Keratinocyte (primary cell): ENCODE results near the gene NSG2. TPM values are rescaled to one million over a fixed set of nuclear protein-coding genes. Genes with fewer than 3 reads are reported as not detected.

Experiments used
- DNase-seq: peaks from one replicate; pipeline ENCODE4 v3.0.0-alpha.2; 2011; ENCODE audit warnings: low read depth, missing footprints, low spot score
- FAIRE-seq: peaks from 2 replicates; lab custom pipeline; 2011; peaks lifted over from hg19 to GRCh38; lab: Jason Lieb, UNC
- H2AFZ ChIP-seq: 2 replicates; pipeline ENCODE4 v1.6.0; 2012; ENCODE audit warnings: low read length, control low read depth, inconsistent platforms; ENCODE audit not compliant: control insufficient read depth
- H3K27ac ChIP-seq: 2 replicates; pipeline ENCODE4 v1.5.1; 2011; ENCODE audit warnings: low read length; ENCODE audit not compliant: control insufficient read depth, insufficient read depth
- H3K27me3 ChIP-seq: 3 replicates; pipeline ENCODE4 v1.6.0; 2011; ENCODE audit warnings: low read length; ENCODE audit not compliant: control insufficient read depth, insufficient read depth; ENCODE audit errors: extremely low read depth
- H3K36me3 ChIP-seq, 2 experiments: 2 replicates in 1 of 2; 3 replicates in 1 of 2; pipeline ENCODE4 v1.5.1; 2011; ENCODE audit warnings: low read length in 2 of 2, mild to moderate bottlenecking in 1 of 2; ENCODE audit not compliant: control insufficient read depth in 2 of 2, insufficient read depth in 2 of 2; ENCODE audit errors: extremely low read depth in 1 of 2
- H3K4me1 ChIP-seq: 3 replicates; pipeline ENCODE4 v1.5.1; 2011; ENCODE audit warnings: low read length; ENCODE audit not compliant: control insufficient read depth, insufficient read depth; ENCODE audit errors: extremely low read depth
- H3K4me2 ChIP-seq: 3 replicates; pipeline ENCODE4 v1.6.0; 2011; ENCODE audit warnings: low read depth, low read length; ENCODE audit not compliant: control insufficient read depth, insufficient read depth; ENCODE audit errors: extremely low read depth
- H3K4me3 ChIP-seq, 3 experiments: fragments of 200-600 bp in 1 of 3; sonication (generic) in 1 of 3; 2 replicates in 2 of 3; 3 replicates in 1 of 3; pipeline ENCODE4 v1.5.1; 2011 to 2016; ENCODE audit warnings: low read length in 3 of 3, mild to moderate bottlenecking in 3 of 3, control low read depth in 2 of 3, inconsistent platforms in 1 of 3, low read depth in 1 of 3, mixed read lengths in 1 of 3, mixed run types in 1 of 3, moderate library complexity in 1 of 3; ENCODE audit not compliant: control insufficient read depth in 2 of 3, insufficient read depth in 2 of 3; ENCODE audit errors: extremely low read depth in 1 of 3
- H3K79me2 ChIP-seq: 2 replicates; pipeline ENCODE4 v1.6.0; 2012; ENCODE audit warnings: low read length; ENCODE audit not compliant: control insufficient read depth, insufficient read depth
- H3K9ac ChIP-seq: 3 replicates; pipeline ENCODE4 v1.6.0; 2011; ENCODE audit warnings: low read length; ENCODE audit not compliant: control insufficient read depth, insufficient read depth; ENCODE audit errors: extremely low read depth
- H3K9me1 ChIP-seq: 3 replicates; pipeline ENCODE4 v1.6.0; 2011; ENCODE audit warnings: low read length; ENCODE audit not compliant: control insufficient read depth, insufficient read depth; ENCODE audit errors: extremely low read depth
- H3K9me3 ChIP-seq: 2 replicates; pipeline ENCODE4 v1.5.1; 2012; ENCODE audit warnings: low read depth, low read length; ENCODE audit not compliant: control insufficient read depth
- H4K20me1 ChIP-seq: 3 replicates; pipeline ENCODE4 v1.6.0; 2011; ENCODE audit warnings: low read length; ENCODE audit not compliant: control insufficient read depth, insufficient read depth; ENCODE audit errors: extremely low read depth
- CTCF ChIP-seq, 3 experiments: IDR thresholded peaks in 1 of 3; conservative IDR thresholded peaks in 1 of 3; optimal IDR thresholded peaks in 1 of 3; 2 replicates in 2 of 3; 3 replicates in 1 of 3; pipeline versions ENCODE3 to v1.5.1; 2011; ENCODE audit warnings: low read length in 3 of 3, mild to moderate bottlenecking in 3 of 3, moderate library complexity in 2 of 3, control low read depth in 1 of 3, inconsistent platforms in 1 of 3; ENCODE audit not compliant: insufficient read depth in 2 of 3; ENCODE audit errors: extremely low read depth in 1 of 3
- EZH2 ChIP-seq: IDR thresholded peaks from one replicate; pipeline ENCODE4 v1.6.1; 2012; ENCODE audit warnings: inconsistent platforms, mild to moderate bottlenecking, low read length, moderate library complexity
- dilution Hi-C: fragments of 300-500 bp; cut with MboI; formaldehyde crosslinking; loops from one replicate; pipeline ENCODE4 v1.7.0; 2020; ENCODE audit warnings: low sequenced_read_pairs; ENCODE audit not compliant: extremely low pct_ligation_motif_present
- polyA plus RNA-seq, 5 experiments: library from polyadenylated mRNA; depleted of rRNA in 3 of 5; stranded (reverse) in 3 of 5; stranded (forward) in 1 of 5; unstranded in 1 of 5; fragments of >200 nt; gene quantifications; 1 replicate in 1 of 5; 2 replicates in 3 of 5; 3 replicates in 1 of 5; pipeline versions ENCODE4 v1.2.1 to v1.2.3, GENCODE V29; 2011 to 2012; ENCODE audit warnings: missing spikeins in 2 of 5, low read depth in 1 of 5, low replicate concordance in 1 of 5

NSG2 gene
- polyA plus RNA-seq, 1 donor (not counting 4 experiments of a cell fraction or from before 2014, with no cell fraction given) = not detected

- H3K9ac ChIP-seq = no peak overlapping the region
- H3K27me3 ChIP-seq = no peaks in the 10 kb centered on the region
- H3K9me3 ChIP-seq = no peaks in the 10 kb centered on the region
- DNase-seq = no peak
- no peaks in the 10 kb centered on the region for H3K9me1 ChIP-seq
- FAIRE-seq = no peak
- dilution Hi-C loops = no loop called here
- no peak overlapping the region for H3K4me2 ChIP-seq
- no peak overlapping the region for H2AFZ ChIP-seq
- no peaks in the 10 kb centered on the region for H3K79me2 ChIP-seq
- TF ChIP-seq EZH2 = no peak
- no peak for TF ChIP-seq CTCF (optimal IDR thresholded peaks at IDR 0.05 in 1 of 3, IDR thresholded peaks at IDR 0.05 in 1 of 3, conservative IDR thresholded peaks at IDR 0.05 in 1 of 3; ENCODE audit: extremely low read depth in 1 of 3, insufficient read depth in 2 of 3, low read length in 3 of 3)
- no peaks in the 10 kb centered on the region for H3K36me3 ChIP-seq
- H3K27ac ChIP-seq = no peak overlapping the region
- no peaks in the 10 kb centered on the region for H4K20me1 ChIP-seq
- no peak overlapping the region for H3K4me3 ChIP-seq
- no peaks in the 10 kb centered on the region for H3K4me1 ChIP-seq
Observed at GRCh38 chr5:174064171-174064570, 18.7 kb downstream of the NSG2 start.

- Histone ChIP-seq H3K9ac (no peak overlapping the region), H3K4me3 (no peak overlapping the region), H3K9me1 (no peaks in the 10 kb centered on the region), H3K4me1 (no peaks in the 10 kb centered on the region), H3K4me2 (no peak overlapping the region), H3K9me3 (no peaks in the 10 kb centered on the region), H4K20me1 (no peaks in the 10 kb centered on the region), H2AFZ (no peak overlapping the region), H3K27me3 (no peaks in the 10 kb centered on the region), H3K36me3 (no peaks in the 10 kb centered on the region), H3K27ac (no peak overlapping the region), H3K79me2 (no peaks in the 10 kb centered on the region)
- FAIRE-seq = no peak
- dilution Hi-C loops = no loop called here
- DNase-seq = no peak
- no peak for TF ChIP-seq CTCF (optimal IDR thresholded peaks at IDR 0.05 in 1 of 3, IDR thresholded peaks at IDR 0.05 in 1 of 3, conservative IDR thresholded peaks at IDR 0.05 in 1 of 3; ENCODE audit: extremely low read depth in 1 of 3, insufficient read depth in 2 of 3, low read length in 3 of 3)
- TF ChIP-seq EZH2 = no peak
Observed at GRCh38 chr5:174065528-174066197, 20.2 kb downstream of the NSG2 start.
